Activated T-helper 9 cell treated with anti-CD3 and anti-CD28 coated beads, Interleukin-2, amount 50 U/mL, for 16 hours (primary cell): Measurements from ENCODE around the gene NPPB.
A peak's percentile ranks its signal among the peaks of the same experiment; 100 is the strongest.

Experiments used
- DNase-seq: peaks from one replicate; pipeline ENCODE4 v3.0.0-alpha.2; 2020; ENCODE audit warnings: low read depth

Gene NPPB

GRCh38 chr1:11857164-11857851 lies 1.4 kb downstream of the NPPB start:
- DNase-seq: no peak

- no peak for DNase-seq
Measured at GRCh38 chr1:11856698-11857097, 2.0 kb downstream of the NPPB start.

GRCh38 chr1:11855430-11855829 lies 3.3 kb downstream of the NPPB start:
- no peak for DNase-seq

GRCh38 chr1:11854519-11854918 lies 4.2 kb downstream of the NPPB start:
- no peak for DNase-seq

GRCh38 chr1:11851180-11851579 lies 7.6 kb downstream of the NPPB start:
- DNase-seq: no peak

- DNase-seq: no peak
Measured at GRCh38 chr1:11850156-11850555, 8.6 kb downstream of the NPPB start.

GRCh38 chr1:11848373-11848700 lies 10.4 kb downstream of the NPPB start:
- no peak for DNase-seq

GRCh38 chr1:11847667-11848372 lies 10.9 kb downstream of the NPPB start, which contains the start of gene NPPA:
NPPA (minus strand) TSS chr1:11847783; CDS start chr1:11847684, 99 bp downstream.
- no peak for DNase-seq

GRCh38 chr1:11845641-11846335 lies 13.0 kb downstream of the NPPB start:
- DNase-seq: no peak

GRCh38 chr1:11842154-11843041 lies 16.3 kb downstream of the NPPB start:
- no peak for DNase-seq

GRCh38 chr1:11841245-11842153 lies 17.2 kb downstream of the NPPB start:
- no peak for DNase-seq

- no peak for DNase-seq
Measured at GRCh38 chr1:11839727-11840705, 18.7 kb downstream of the NPPB start.

- peak; percentile 48 for DNase-seq
Measured at GRCh38 chr1:11838349-11839272, 20.1 kb downstream of the NPPB start.

- no peak for DNase-seq
Measured at GRCh38 chr1:11837767-11838348, 20.9 kb downstream of the NPPB start.

GRCh38 chr1:11836955-11837766 lies 21.6 kb downstream of the NPPB start:
- no peak for DNase-seq

GRCh38 chr1:11835441-11836225 lies 23.1 kb downstream of the NPPB start:
- no peak for DNase-seq

GRCh38 chr1:11833900-11834299 lies 24.8 kb downstream of the NPPB start:
- DNase-seq: no peak
